ENCODE results near the gene TANK.
"Not testable (repeated sequence)": the region's sequence is repeated elsewhere in the genome, so short reads cannot be mapped to it uniquely, and the experiment has no call there.

TANK gene

GRCh38 chr2:161160226-161161073, at the start of gene TANK:
TANK (plus strand) TSS chr2:161160428; CDS start chr2:161179663, 19,235 bp downstream.
- no peak for FAIRE-seq

GRCh38 chr2:161111531-161111930, 48.7 kb upstream of the TANK start:
- FAIRE-seq: no peak

- no peak for FAIRE-seq
Observed at GRCh38 chr2:161112908-161113307, 47.3 kb upstream of the TANK start.

GRCh38 chr2:161113693-161114575, 46.3 kb upstream of the TANK start:
- FAIRE-seq: no peak

- no peak for FAIRE-seq
Observed at GRCh38 chr2:161115205-161115604, 45.0 kb upstream of the TANK start.

- FAIRE-seq: no peak
Observed at GRCh38 chr2:161115605-161116380, 44.4 kb upstream of the TANK start.

- FAIRE-seq: no peak
Observed at GRCh38 chr2:161116509-161116908, 43.7 kb upstream of the TANK start.

- FAIRE-seq: no peak
Observed at GRCh38 chr2:161117506-161117905, 42.7 kb upstream of the TANK start.

GRCh38 chr2:161118722-161119121, 41.5 kb upstream of the TANK start:
- FAIRE-seq: no peak

- FAIRE-seq: no peak
Observed at GRCh38 chr2:161119483-161119882, 40.7 kb upstream of the TANK start.

- FAIRE-seq: no peak
Observed at GRCh38 chr2:161120775-161121174, 39.5 kb upstream of the TANK start.

- FAIRE-seq: no peak
Observed at GRCh38 chr2:161121622-161122021, 38.6 kb upstream of the TANK start.

- peak; percentile 94 for FAIRE-seq
Observed at GRCh38 chr2:161122772-161123530, 37.3 kb upstream of the TANK start.

- no peak for FAIRE-seq
Observed at GRCh38 chr2:161123531-161124030, 36.6 kb upstream of the TANK start.

GRCh38 chr2:161124201-161124600, 36.0 kb upstream of the TANK start:
- FAIRE-seq: no peak

- FAIRE-seq: no peak
Observed at GRCh38 chr2:161128885-161129284, 31.3 kb upstream of the TANK start.

- FAIRE-seq: no peak
Observed at GRCh38 chr2:161130354-161130753, 29.9 kb upstream of the TANK start.

- no peak for FAIRE-seq
Observed at GRCh38 chr2:161131074-161131680, 29.1 kb upstream of the TANK start.

- FAIRE-seq: no peak
Observed at GRCh38 chr2:161131804-161132203, 28.4 kb upstream of the TANK start.

GRCh38 chr2:161132384-161132783, 27.8 kb upstream of the TANK start:
- FAIRE-seq: not testable (repeated sequence)

GRCh38 chr2:161133366-161133765, 26.9 kb upstream of the TANK start:
- FAIRE-seq: no peak
